Stimulated activated CD8-positive, alpha-beta memory T cell treated with anti-CD3 and anti-CD28 coated beads, Interleukin-12 subunit alpha, Interleukin-12 subunit beta, amount 100 ng/mL, for 24 hours (primary cell): ENCODE data around the gene MERTK.
"Not testable (repeated sequence)": the region's sequence is repeated elsewhere in the genome, so short reads cannot be mapped to it uniquely, and the experiment has no call there.

Experiments used
- DNase-seq: peaks from one replicate; pipeline ENCODE4 v3.0.0-alpha.2; 2020; ENCODE audit errors: extremely low read depth

MERTK gene

DNA sequence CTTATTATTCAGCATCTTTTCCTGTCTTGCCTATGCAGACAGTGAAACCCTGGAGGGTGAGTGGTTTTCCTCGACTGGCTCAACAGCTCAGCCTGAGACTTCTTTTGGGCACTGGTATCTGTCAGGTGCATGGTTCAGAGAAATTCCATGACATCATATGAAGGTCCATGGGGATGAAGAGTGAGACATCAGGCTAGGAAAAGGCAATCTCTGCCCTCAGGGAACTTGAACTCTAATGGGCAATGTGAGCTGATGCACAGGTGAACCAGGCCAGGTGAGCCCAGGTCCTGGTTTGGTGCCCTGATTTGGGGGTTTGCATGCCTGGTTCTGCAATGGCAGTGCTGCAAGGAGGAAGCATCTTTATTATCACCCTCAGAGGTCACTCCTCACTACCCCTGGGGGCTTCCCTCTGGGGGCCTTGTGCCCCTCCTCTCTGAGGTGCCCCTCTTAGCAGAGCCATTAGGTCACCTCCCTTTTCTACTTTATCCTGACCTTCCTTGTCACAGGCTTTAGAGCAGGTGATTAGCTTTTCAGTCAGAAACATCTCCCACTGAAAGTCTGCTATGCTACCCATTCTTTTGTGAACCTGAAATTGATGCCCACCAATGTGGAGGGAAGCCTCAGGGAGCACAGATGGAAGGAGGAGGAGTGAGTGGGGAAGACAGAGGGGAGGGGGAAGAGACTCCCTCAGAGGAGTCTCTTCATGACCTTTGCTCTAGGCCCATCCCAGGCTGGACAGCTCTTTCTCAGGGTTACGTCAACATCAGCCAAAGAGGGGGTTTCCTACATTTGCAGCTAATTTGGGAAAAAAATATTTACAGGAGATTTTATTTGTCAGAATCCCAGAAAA, 47.3 kb downstream of the MERTK start:
- DNase-seq, result no peak

DNA sequence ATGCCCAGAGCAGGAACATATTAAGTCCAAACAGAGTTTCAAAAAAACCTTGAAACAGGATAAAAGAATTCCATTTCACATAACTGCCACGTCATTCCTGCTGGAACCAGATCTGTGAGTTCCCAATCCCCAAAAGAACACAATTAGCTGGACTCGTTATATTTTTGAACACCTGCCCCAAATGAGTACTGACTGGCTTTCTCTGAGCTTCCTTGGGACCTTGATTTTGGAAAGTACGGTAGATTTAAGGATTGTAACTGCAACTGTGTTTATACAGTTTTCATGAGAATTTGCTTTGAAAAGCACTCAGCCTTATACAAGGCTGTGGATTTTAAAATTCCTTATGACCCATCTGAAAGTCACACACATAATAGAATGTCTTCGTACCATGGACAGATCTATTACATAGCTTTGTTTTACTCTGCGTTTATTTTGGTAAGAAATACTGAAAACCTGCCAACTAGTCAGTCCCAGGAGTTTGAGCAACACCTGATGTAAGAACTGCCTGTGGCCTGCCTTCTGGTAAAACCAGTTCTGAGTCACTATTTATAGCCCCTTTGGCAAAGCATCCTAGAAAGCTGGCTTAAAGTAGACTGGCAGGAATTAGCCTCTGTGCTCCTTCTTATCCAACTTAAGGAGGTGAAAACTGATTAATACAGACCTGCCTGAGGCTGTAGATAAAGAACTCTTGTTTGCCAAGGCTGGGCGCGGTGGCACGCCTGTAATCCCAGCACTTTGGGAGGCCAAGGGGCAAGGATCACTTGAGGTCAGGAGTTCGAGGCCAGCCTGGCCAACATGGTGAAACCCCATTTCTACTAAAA, 48.1 kb downstream of the MERTK start:
- no peak for DNase-seq

DNA sequence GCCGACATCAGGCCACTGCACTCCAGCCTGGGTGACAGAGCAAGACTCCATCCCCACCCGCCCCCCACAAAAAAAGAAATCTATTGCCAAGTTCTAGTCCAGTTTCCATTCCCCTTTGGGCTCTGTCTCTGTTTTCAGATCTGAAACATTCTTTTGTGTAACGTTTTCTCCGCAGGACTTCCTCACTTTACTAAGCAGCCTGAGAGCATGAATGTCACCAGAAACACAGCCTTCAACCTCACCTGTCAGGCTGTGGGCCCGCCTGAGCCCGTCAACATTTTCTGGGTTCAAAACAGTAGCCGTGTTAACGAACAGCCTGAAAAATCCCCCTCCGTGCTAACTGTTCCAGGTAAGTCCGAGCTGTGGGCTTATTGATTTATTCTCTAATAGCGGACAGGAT, 48.8 kb downstream of the MERTK start:
- no peak for DNase-seq

DNA sequence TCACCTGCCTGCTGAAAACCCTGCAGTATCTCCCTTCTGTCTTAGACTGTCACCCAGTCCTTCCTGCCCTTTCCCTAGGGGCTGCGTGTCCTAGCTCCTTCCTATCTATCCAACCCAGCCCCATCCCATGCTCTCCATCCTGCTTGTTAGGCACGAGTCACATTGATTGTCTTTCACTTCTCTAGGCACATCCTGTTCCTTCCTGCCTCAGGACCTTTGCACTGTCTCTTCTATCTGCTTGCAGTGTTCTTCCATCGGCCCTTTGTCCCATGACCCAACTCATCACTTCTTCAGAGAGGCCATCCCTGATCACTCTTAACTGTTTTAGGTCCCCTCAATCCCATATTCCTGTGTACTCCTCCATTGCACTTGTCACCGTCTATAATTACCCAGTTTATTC, 50.4 kb downstream of the MERTK start:
- DNase-seq, result no peak

DNA sequence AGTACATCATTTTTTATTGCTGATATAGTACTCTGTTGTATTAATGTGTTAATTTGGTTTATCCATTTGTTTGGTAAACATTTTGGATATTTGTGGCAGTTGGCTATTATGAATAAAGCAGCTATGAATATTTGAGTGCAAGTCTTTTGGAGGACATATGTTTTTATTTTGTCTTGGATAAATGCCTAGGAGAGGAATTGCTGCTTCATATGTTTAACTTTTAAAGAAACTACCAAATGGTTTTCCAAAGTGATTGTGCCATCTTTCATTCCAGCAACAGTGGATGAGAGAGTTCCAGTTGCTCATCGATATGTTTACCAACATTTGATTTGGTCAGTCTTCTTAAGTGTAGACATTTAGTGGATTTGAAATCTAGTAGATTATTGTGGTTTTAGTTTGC, 51.8 kb downstream of the MERTK start:
- DNase-seq, result no peak

DNA sequence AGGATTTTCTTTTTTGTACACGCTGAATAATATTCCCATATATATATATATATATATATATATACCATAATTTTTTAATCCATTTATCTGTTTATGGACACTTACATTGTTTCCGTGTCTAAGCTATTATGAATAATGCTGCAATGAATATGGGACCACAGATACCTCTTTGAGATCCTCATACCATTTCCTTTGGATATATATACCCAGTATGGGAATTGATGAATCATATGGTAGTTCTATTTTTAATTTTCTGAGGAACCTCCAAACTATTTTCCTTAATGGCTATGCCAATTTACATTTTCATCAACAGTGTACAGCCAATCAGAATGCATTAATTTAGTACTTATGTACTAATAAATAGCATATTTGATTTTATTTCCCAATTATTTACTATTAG, 53.1 kb downstream of the MERTK start:
- no peak for DNase-seq

DNA sequence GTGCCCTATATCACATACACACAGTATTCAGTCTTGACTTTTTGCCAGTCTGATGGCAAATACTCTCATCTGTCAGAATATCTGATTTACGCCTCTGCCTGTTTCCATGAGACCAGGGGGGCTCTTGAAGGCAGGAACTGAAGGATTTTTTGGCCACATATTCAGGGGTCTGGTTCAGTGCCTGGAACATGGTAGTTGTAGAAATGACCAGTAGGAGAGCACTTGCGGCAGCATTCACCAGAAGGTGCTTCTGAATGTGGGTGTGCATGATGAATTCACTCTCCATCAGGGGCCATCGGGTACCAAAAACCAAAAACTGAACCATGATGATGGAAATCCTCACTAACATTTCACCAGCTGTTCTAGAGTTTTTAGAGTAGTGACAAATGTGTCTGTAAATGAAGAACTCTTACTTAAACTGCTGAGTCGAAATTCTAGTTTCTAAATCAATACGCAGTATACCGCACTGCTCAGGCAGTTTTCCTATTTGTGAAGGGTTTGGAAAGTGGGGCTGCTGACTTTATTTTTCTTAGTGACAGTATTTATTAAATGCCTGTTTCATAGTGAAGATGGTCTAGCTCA, 54.6 kb downstream of the MERTK start:
- no peak for DNase-seq

DNA sequence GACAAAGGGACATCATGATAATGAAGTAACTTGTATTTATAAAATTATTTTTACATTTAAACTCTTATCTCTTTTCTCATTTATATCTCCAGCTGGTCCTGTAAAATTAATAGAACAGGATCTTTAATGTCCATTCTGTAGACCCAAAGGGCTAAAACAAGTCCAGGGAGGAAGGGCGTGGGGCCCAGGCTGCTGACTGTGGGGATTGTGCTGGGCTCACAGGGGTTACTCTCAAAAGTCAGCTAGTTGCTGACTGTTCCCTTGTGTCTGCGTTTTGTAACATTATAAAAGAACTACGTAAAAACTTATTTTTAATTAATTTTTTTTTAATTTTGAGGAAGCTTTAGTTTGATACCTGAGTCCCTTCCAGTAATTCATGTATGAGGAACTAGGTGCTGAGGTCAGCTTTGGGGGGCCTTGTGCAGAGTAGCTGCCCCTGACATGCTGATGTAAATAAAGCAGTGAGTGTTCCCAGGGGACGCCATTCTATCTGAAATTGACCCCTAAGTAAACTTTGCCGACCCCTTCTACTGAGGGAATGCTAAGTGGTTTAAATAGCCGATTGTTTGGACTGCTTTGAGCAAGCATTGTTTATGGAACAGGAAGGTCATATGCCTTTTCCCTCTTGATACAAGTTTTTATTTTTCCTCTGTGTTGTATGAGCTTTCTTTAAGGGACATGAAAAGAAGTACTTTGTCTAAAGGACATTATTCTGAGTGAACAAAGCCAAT, 56.4 kb downstream of the MERTK start:
- no peak for DNase-seq

DNA sequence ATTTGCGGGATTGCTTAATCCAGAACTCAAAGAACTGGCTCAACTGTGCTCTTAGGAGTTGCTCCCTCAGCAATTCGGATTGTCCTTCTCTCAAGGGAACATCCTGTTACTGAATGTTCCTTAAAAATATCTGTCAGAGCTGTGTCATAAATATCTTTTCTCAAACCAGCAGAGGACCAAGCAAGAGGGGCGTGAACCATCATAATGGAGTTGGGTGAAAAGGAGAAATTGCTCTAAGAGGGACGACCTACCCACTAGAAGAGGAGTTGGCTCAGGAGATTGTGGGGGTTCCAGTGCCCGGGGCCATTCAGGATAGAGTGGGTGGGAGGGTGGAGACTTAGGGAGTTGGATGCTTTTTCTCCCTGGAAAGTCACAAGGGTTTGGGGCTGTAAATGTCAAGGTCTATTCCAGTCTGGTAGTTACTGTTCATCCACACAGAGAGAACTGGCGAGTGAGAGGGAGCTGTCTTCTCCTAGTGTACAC, 59.5 kb downstream of the MERTK start:
- DNase-seq, result no peak

DNA sequence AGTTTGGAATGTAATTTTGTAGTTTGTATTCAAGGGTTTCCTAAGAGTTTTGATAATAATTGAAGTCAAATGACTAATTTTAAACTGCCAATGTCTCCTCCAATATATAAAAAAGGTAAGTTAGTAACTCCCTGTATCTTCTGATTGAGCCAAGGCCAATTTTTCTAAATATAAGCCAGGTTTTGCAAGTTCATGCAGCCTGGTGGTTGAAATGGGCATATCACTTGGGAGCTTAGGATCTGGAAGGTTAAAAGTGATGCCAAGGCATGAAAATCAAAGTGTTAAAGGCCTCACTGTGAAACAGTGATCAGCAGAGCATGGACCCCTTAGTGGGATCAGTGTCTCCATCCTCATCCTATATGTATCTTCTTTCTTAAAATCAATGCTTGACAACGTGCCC, 60.5 kb downstream of the MERTK start:
- no peak for DNase-seq

DNA sequence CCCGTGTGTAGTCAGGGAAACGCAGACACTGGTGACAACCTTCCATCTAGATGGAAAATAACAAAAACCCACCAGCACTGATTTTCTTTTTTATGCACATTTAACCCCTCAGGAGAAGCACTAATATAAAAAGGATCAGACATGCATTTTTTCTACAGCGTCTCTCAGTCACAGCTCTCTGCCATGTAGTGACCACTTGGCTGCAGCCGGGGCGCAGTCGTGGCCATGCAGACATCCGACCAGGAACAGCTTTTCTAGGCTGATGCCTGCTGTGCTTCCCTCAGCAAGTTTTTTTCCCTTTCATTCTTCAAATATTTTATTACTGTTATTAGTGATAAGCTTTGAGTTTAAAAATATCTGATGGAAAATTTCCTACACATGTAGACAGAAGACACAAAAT, 63.3 kb downstream of the MERTK start:
- DNase-seq, result no peak

DNA sequence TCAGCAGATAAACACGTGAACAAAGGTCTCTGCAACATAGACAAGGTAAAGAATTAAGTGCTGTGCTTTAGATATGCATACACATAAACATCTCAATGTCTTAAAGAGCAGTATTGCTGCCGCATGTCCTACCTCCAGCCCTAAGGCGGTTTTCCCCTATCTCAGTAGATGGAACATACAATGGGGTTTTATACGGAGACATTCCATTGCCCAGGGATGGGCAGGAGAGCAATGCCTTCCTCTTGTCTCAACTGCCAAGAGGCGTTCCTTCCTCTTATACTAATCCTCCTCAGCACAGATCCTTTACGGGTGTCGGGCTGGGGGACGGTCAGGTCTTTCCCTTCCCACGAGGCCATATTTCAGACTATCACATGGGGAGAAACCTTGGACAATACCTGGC, 64.7 kb downstream of the MERTK start:
- DNase-seq, result not testable (repeated sequence)

DNA sequence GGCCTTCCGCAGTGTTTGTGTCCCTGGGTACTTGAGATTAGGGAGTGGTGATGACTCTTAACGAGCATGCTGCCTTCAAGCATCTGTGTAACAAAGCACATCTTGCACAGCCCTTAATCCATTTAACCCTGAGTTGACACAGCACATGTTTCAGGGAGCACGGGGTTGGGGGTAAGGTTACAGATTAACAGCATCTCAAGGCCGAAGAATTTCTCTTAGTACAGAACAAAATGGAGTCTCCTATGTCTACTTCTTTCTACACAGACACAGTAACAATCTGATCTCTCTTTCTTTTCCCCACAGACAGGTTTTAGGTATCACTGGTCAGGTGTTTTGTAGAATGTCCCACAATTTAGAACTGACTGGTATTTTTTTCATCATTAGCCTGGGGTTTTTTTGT, 65.1 kb downstream of the MERTK start:
- DNase-seq, result not testable (repeated sequence)

DNA sequence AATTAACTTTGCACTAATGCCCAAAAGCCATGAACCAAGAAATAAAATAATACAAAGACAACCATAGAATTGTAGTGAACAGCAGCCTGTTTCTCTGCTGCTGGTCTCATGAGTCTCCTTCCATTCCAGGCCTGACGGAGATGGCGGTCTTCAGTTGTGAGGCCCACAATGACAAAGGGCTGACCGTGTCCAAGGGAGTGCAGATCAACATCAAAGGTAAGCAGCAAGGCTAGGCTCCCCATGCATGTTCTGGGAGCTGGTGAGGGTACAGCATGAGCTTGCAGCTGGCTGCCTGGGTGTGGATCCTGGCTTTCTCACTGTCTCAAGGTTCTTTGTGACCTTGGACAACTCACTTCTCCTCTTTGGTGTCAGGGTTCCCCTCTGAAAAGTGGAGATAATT, 66.7 kb downstream of the MERTK start:
- DNase-seq, result no peak

DNA sequence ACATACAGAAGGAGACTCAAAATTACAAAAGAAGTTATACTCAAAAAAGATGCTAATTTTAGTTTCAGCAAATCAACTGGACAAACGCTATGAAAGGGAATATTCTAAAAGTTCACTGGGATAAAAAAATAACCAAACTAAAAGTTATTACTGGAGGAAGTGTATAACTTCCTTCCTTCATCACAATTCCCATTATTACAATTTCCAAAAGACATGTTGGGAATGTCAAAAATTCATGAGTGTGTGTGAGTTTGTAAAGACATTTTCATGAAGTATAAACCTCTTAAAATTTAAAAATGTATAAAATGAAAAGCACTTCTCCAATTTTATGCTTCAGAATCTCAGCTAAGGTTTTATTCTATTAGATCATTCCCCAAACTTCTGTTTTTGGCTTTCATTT, 67.8 kb downstream of the MERTK start:
- DNase-seq, result no peak

DNA sequence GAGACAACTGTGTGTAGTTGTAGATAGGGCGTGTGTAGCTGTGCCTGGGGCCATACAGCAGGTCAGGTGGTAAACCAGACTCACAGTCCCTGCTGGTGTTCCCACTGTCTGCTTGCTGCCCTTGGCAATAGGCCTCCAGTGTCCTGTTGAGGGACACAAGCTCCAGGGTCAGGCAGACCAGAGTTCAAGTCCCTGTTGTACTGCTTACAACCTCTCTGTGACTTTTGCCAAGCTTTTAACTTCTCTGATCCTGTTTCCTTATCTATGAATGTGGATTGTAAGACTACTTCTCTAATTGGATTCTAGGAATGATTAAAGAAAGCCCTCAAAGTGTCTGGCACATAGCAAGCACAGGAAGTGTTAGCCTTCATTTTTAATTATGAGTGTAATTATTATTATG, 68.6 kb downstream of the MERTK start:
- no peak for DNase-seq

DNA sequence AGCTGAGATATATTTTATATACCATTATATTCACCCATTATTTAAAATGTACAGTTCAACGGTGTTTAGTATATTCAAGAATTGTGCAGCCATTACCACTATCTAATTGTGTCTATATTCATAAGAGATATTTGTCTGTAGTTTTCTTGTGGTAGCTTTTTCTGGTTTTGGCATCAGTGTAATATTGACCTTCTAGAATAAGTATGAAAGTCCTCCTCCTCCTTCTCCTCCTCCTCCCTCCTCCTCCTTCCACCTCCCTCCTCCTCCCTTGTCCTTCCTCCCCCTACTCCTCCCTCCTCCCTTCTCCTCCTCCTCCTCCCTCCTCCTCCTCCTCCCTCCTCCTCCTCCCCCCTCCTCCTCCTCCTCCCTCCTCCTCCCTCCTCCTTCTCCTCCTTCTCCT, 72.0 kb downstream of the MERTK start:
- DNase-seq, result no peak

DNA sequence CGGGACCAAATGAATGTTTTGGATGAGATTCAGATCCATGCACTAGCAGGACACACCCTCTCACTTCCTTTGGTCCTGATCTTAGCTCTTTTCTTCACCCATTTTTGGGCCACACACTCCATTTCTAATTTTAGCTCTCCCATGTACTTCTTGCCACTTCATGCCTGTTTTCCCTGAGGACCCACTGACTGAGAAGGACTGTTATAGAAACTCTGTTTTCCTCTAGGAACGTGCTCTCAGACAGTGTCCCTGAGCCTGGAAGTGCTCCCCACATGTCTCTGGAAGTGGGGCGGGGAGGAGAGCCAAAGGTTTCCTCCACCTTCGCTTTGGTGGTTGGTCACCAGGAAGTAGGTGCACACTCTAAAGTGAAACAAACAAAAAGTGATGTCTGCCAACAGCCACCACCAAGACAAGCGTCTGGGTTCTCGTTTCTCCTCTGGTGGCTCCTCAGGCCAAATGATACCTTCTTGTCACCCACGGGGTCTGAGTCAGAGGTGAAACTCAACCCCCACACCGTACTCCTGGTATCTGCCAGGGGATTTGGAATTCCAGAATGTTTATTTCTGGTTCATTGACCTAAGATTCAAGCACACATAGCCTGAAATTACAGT, 74.7 kb downstream of the MERTK start:
- DNase-seq, result no peak

DNA sequence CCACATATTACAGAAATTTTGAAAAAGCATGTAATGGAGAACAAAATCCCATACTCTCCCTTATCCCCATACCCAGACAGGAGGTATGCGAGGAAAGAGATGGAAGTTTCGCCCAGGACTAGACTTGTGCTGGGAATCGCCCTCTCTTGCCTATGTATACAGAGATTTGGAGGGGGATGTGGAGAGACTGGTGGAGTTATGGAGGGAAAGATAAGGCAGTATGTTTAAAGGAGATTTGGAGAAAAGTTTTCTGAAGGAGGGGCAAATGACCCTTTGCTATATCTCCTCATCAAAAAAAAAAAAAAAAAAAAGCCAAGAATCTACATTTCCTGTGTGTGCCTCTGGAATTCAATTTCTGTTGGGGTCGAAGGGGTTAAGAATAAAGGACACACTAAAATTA, 75.3 kb downstream of the MERTK start:
- DNase-seq, result no peak

DNA sequence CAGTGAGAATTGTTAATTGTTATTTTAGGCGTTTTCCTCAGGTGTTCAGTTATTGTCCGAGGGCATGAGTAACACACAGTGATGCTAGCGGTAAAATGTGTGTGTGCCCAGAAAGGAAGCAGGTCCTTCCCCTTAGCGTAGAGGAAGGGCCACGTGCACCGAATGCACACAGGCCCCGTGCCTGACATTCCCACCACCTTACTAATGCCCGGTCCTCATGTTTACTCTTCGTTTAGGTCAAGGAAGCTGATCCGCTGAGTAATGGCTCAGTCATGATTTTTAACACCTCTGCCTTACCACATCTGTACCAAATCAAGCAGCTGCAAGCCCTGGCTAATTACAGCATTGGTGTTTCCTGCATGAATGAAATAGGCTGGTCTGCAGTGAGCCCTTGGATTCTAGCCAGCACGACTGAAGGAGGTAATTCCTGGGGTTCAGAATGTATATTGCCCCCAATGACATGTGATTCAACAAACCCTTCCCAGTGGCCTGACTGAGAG, 76.7 kb downstream of the MERTK start:
- no peak for DNase-seq

DNA sequence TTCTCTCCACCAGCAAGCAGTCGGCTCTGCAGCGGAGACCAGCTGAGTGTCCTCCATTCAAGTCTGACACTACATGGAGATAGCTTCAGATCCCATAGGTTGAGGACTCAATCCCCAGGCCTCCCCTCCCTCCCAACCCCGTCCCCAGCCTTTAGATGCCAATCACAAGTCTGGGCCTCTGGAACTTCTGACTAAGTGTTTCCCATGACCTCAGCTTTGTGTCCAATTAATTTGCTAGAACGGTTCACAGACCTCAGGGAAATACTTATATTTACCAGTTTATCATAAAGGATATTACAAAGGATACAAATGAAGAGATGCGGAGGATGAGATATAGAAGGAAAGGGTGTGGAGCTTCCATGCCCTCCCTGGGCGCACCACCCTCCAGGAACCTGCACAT, 77.4 kb downstream of the MERTK start:
- DNase-seq, result no peak
